ENCODE results near the gene FGF5. TPM values are rescaled to one million over a fixed set of nuclear protein-coding genes. Genes with fewer than 3 reads are reported as not detected.

FGF5 gene
- polyA plus RNA-seq, 1 donor: 0.25 TPM

- DNase-seq: no peak
- Histone ChIP-seq H3K4me1 (ENCODE audit: control insufficient read depth, insufficient read depth, low read length) (peaks cover 4% of the 10 kb centered on the region), H3K9me3 (ENCODE audit: control insufficient read depth, low read depth, low read length) (no peaks in the 10 kb centered on the region), H3K36me3 (ENCODE audit: control insufficient read depth, insufficient read depth, low read length) (no peaks in the 10 kb centered on the region), H3K4me3 (ENCODE audit: low read length) (no peak overlapping the region), H3K27ac (ENCODE audit: low read length) (no peak overlapping the region), H3K27me3 (ENCODE audit: control insufficient read depth, insufficient read depth, low read length) (peaks cover 11% of the 10 kb centered on the region)
- WGBS (ENCODE audit: insufficient coverage, low lambda C conversion rate): 71% methylated on average over 1 of the region's 1 CpG
Observed at GRCh38 chr4:80334568-80334967, 68.1 kb downstream of the FGF5 start.

DNA sequence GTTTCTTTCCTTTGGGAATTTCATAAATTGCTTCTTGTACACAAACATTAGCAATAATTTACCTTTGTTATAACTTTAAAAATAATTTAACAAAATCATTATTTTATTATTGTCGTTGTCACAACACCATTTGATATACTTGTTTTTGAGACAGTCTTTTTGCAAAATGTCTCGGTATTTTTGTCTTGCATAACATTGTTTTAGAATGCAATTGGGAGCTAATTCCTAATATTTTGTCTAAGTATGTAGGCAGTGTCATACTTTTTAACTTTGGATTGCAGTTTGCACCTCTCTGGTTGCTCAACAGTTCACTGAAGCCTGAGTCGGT is 68.7 kb downstream of the FGF5 start:
- 17% methylated on average over 2 of the region's 3 CpGs for WGBS (ENCODE audit: insufficient coverage, low lambda C conversion rate)

GRCh38 chr4:80335554-80336358 is 69.3 kb downstream of the FGF5 start, which contains the start of gene CFAP299:
Gene CFAP299 (plus strand): TSS chr4:80335730.
- peak; percentile 82 to 92 for DNase-seq
- H3K4me3 ChIP-seq (ENCODE audit: low read length): peak within 1 kb of the TSS; percentile 61
- no peak within 1 kb of the TSS for H3K27ac ChIP-seq (ENCODE audit: low read length)
- no peaks in the 10 kb centered on the region for H3K9me3 ChIP-seq (ENCODE audit: control insufficient read depth, low read depth, low read length)
- peaks cover 14% of the 10 kb centered on the region for H3K27me3 ChIP-seq (ENCODE audit: control insufficient read depth, insufficient read depth, low read length)
- no peaks in the 10 kb centered on the region for H3K36me3 ChIP-seq (ENCODE audit: control insufficient read depth, insufficient read depth, low read length)
- H3K4me1 ChIP-seq (ENCODE audit: control insufficient read depth, insufficient read depth, low read length): peaks cover 4% of the 10 kb centered on the region
- WGBS (ENCODE audit: insufficient coverage, low lambda C conversion rate): no CpG with 5 or more reads among the region's 49 CpGs

More for the DNA sequence above, 68.7 kb downstream of the FGF5 start:
- Histone ChIP-seq H3K4me1 (ENCODE audit: control insufficient read depth, insufficient read depth, low read length) (peaks cover 4% of the 10 kb centered on the region), H3K36me3 (ENCODE audit: control insufficient read depth, insufficient read depth, low read length) (no peaks in the 10 kb centered on the region), H3K9me3 (ENCODE audit: control insufficient read depth, low read depth, low read length) (no peaks in the 10 kb centered on the region), H3K27ac (ENCODE audit: low read length) (no peak overlapping the region), H3K27me3 (ENCODE audit: control insufficient read depth, insufficient read depth, low read length) (peaks cover 13% of the 10 kb centered on the region), H3K4me3 (ENCODE audit: low read length) (peak overlapping the region; percentile 61)
- DNase-seq: no peak

DNA sequence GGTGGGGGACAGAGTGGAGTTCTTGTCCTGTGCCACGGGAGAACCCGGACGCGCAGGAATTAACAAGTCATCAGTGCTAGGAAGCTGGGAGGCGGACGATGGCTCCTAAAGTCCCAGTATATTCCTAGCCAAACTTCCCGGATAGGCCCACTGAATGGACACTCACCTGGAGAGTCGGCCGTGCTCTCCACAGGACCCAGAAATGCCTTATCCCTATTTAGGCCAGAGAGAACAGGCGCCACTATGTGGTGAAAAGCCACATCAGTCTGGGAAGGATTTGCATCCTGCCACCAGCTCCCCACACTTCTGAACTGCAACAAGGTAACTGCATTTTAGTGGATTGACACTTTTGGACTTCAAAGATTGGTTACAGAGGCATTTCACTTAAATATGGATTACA is 70.1 kb downstream of the FGF5 start:
- no peaks in the 10 kb centered on the region for H3K9me3 ChIP-seq (ENCODE audit: control insufficient read depth, low read depth, low read length)
- H3K36me3 ChIP-seq (ENCODE audit: control insufficient read depth, insufficient read depth, low read length): no peaks in the 10 kb centered on the region
- peak overlapping the region; percentile 61 for H3K4me3 ChIP-seq (ENCODE audit: low read length)
- peak in 1 of 2 donors; percentile 9 for DNase-seq
- H3K27me3 ChIP-seq (ENCODE audit: control insufficient read depth, insufficient read depth, low read length): peaks cover 14% of the 10 kb centered on the region
- peaks cover 4% of the 10 kb centered on the region for H3K4me1 ChIP-seq (ENCODE audit: control insufficient read depth, insufficient read depth, low read length)
- no CpG with 5 or more reads among the region's 10 CpGs for WGBS (ENCODE audit: insufficient coverage, low lambda C conversion rate)
- H3K27ac ChIP-seq (ENCODE audit: low read length): no peak overlapping the region

- WGBS (ENCODE audit: insufficient coverage, low lambda C conversion rate): no CpG with 5 or more reads among the region's 2 CpGs
- no peaks in the 10 kb centered on the region for H3K9me3 ChIP-seq (ENCODE audit: control insufficient read depth, low read depth, low read length)
Observed at GRCh38 chr4:80340036-80340435, 73.6 kb downstream of the FGF5 start.

More at GRCh38 chr4:80340036-80340435, 73.6 kb downstream of the FGF5 start:
- Histone ChIP-seq H3K4me1 (ENCODE audit: control insufficient read depth, insufficient read depth, low read length) (peaks cover 4% of the 10 kb centered on the region), H3K36me3 (ENCODE audit: control insufficient read depth, insufficient read depth, low read length) (no peaks in the 10 kb centered on the region), H3K27me3 (ENCODE audit: control insufficient read depth, insufficient read depth, low read length) (peaks cover 11% of the 10 kb centered on the region), H3K4me3 (ENCODE audit: low read length) (no peak overlapping the region), H3K27ac (ENCODE audit: low read length) (no peak overlapping the region)
- no peak for DNase-seq

Other genes starting within 250 kb of the FGF5 start
- 36.3 TPM for gene ANTXR2, start 193.4 kb upstream of the FGF5 start, polyA plus RNA-seq
- gene PRDM8, start 69.2 kb upstream of the FGF5 start, polyA plus RNA-seq: 3.0 TPM
- 0.16 TPM for gene CFAP299, start 69.1 kb downstream of the FGF5 start, polyA plus RNA-seq